Measurements from ENCODE around the gene HDAC3. TPM values are rescaled to one million over a fixed set of nuclear protein-coding genes. Genes with fewer than 3 reads are reported as not detected.
A peak's percentile ranks its signal among the peaks of the same experiment; 100 is the strongest.

Gene HDAC3
- total RNA-seq: 100 to 1,000 TPM in 1 of 9 donors, 10 to 100 TPM in 8; 53.1 to 101 (median 79.7) TPM
- polyA plus RNA-seq: 10 to 100 TPM; 68.7 to 92.3 (median 84.9) TPM
- long read RNA-seq, donor 1, transcript HDAC3-201 (15 exons, 1,959 nt): major isoform, 17 of 39 reads
- long read RNA-seq, donor 1, partial matches to known transcripts: 19 of 39 reads
- long read RNA-seq, donor 1, other reads (novel, unspliced or antisense): 0 of 39 reads
- long read RNA-seq, donor 2, transcript HDAC3-201 (15 exons, 1,959 nt): major isoform, 5 of 16 reads
- long read RNA-seq, donor 2, partial matches to known transcripts: 10 of 16 reads
- long read RNA-seq, donor 2, other reads (novel, unspliced or antisense): 0 of 16 reads
- long read RNA-seq, donor 3, transcript HDAC3-201 (15 exons, 1,959 nt): major isoform, 15 of 17 reads
- long read RNA-seq, donor 3, partial matches to known transcripts: 0 of 17 reads
- long read RNA-seq, donor 3, other reads (novel, unspliced or antisense): 0 of 17 reads
- long read RNA-seq, donor 4, transcript HDAC3-213 (2 exons, 830 nt): minor isoform, 6 of 92 reads
- long read RNA-seq, donor 4, transcript HDAC3-201 (15 exons, 1,959 nt): major isoform, 60 of 92 reads
- long read RNA-seq, donor 4, partial matches to known transcripts: 8 of 92 reads
- long read RNA-seq, donor 4, other reads (novel, unspliced or antisense): 18 of 92 reads
- long read RNA-seq, donor 5, transcript HDAC3-201 (15 exons, 1,959 nt): major isoform, 192 of 239 reads
- long read RNA-seq, donor 5, partial matches to known transcripts: 13 of 239 reads
- long read RNA-seq, donor 5, other reads (novel, unspliced or antisense): 33 of 239 reads
- long read RNA-seq, donor 6, transcript HDAC3-201 (15 exons, 1,959 nt): major isoform, 27 of 38 reads
- long read RNA-seq, donor 6, partial matches to known transcripts: 3 of 38 reads
- long read RNA-seq, donor 6, other reads (novel, unspliced or antisense): 5 of 38 reads
- long read RNA-seq, donor 7, transcript HDAC3-201 (15 exons, 1,959 nt): major isoform, 5 of 6 reads
- long read RNA-seq, donor 7, partial matches to known transcripts: 0 of 6 reads
- long read RNA-seq, donor 7, other reads (novel, unspliced or antisense): 0 of 6 reads
- long read RNA-seq, donor 8, transcript HDAC3-201 (15 exons, 1,959 nt): major isoform, 14 of 27 reads
- long read RNA-seq, donor 8, partial matches to known transcripts: 11 of 27 reads
- long read RNA-seq, donor 8, other reads (novel, unspliced or antisense): 0 of 27 reads
- long read RNA-seq, donor 9, transcript HDAC3-201 (15 exons, 1,959 nt): major isoform, 13 of 16 reads
- long read RNA-seq, donor 9, partial matches to known transcripts: 0 of 16 reads
- long read RNA-seq, donor 9, other reads (novel, unspliced or antisense): 0 of 16 reads
- long read RNA-seq, donor 10, transcript HDAC3-201 (15 exons, 1,959 nt): major isoform, 6 of 13 reads
- long read RNA-seq, donor 10, partial matches to known transcripts: 7 of 13 reads
- long read RNA-seq, donor 10, other reads (novel, unspliced or antisense): 0 of 13 reads

GRCh38 chr5:141636413-141637122 is at the start of gene HDAC3, which contains the start of gene RELL2:
Gene HDAC3, minus strand, starts transcription at chr5:141636849. Its CDS starts 59 bp downstream, at chr5:141636790.
Gene RELL2, plus strand, starts transcription at chr5:141636997. Its CDS starts 1,229 bp downstream, at chr5:141638226.
- 0 to 1% (median 0%) methylated on average over 15 to 55 of the region's 55 CpGs for WGBS, 4 donors
- intact Hi-C loops (cut with DNase I): no loop called here
- Histone ChIP-seq H3K4me1 (replicated peaks in 1 of 2) (peaks cover 21 to 50% of the 10 kb centered on the region in 2 donors), H3K4me3 (peak within 1 kb of the TSS; percentile 52 to 96 (median 74)), H3K9me3 (replicated peaks in 1 of 3) (no peaks in the 10 kb centered on the region), H3K27me3 (no peaks in the 10 kb centered on the region), H3K36me3 (replicated peaks in 1 of 2) (no peaks in the 10 kb centered on the region), H3K27ac (peak within 1 kb of the TSS; percentile 53 to 90 (median 72))
- TF ChIP-seq CTCF (IDR thresholded peaks at IDR 0.05) (no peak), POLR2A (IDR thresholded peaks at IDR 0.05) (peak; percentile 80 to 86)
- DNase-seq: peak; percentile 92 to 97 (median 95)

GRCh38 chr5:141685591-141685990 is 48.9 kb upstream of the HDAC3 start:
- Histone ChIP-seq H3K36me3 (replicated peaks in 1 of 2) (no peaks in the 10 kb centered on the region), H3K27ac (no peak overlapping the region), H3K4me3 (no peak overlapping the region), H3K9me3 (replicated peaks in 1 of 3) (no peaks in the 10 kb centered on the region), H3K4me1 (replicated peaks in 1 of 2) (peaks cover 10 to 15% of the 10 kb centered on the region in 2 donors), H3K27me3 (no peaks in the 10 kb centered on the region)
- 70 to 85% (median 72%) methylated on average over 1 of the region's 1 CpG for WGBS, 4 donors
- intact Hi-C loops (cut with DNase I): no loop called here
- no peak for TF ChIP-seq POLR2A (IDR thresholded peaks at IDR 0.05)
- TF ChIP-seq CTCF (IDR thresholded peaks at IDR 0.05): no peak
- no peak for DNase-seq

- Histone ChIP-seq H3K27me3 (no peaks in the 10 kb centered on the region), H3K4me3 (no peak overlapping the region), H3K4me1 (replicated peaks in 1 of 2) (peaks cover 10 to 15% of the 10 kb centered on the region in 2 donors), H3K9me3 (replicated peaks in 1 of 3) (no peaks in the 10 kb centered on the region), H3K36me3 (replicated peaks in 1 of 2) (no peaks in the 10 kb centered on the region), H3K27ac (peak overlapping the region in 1 of 5 donors; percentile 2)
- TF ChIP-seq POLR2A (IDR thresholded peaks at IDR 0.05): no peak
- TF ChIP-seq CTCF (IDR thresholded peaks at IDR 0.05): no peak
- intact Hi-C loops (cut with DNase I): loop anchor here in 1 of 2 donors (5.0 kb wide), 1 partner anchor 274 kb away; the partner anchor contains the start of gene PCDH12
- DNase-seq: no peak
These were observed 47.0 kb upstream of the HDAC3 start for GRCh38 chr5:141683596-141684141.
